Measurements from ENCODE around the gene IL1RL1. TPM values are rescaled to one million over a fixed set of nuclear protein-coding genes. Genes with fewer than 3 reads are reported as not detected.

Gene IL1RL1
- total and polyA plus RNA-seq, 5 donors = 1.5 to 28.8 (median 5.4) TPM

- Histone ChIP-seq H3K27me3 (ENCODE audit: control insufficient read depth, insufficient read depth) (peaks cover 4% of the 10 kb centered on the region), H3K4me1 (ENCODE audit: control insufficient read depth, insufficient read depth, low read length) (no peaks in the 10 kb centered on the region), H3K9me3 (ENCODE audit: control insufficient read depth, low read length) (no peaks in the 10 kb centered on the region), H3K27ac (ENCODE audit: low read length) (no peak overlapping the region), H3K4me3 (ENCODE audit: low read length) (no peak overlapping the region)
- intact Hi-C loops (cut with DNase I) = no loop called here
- no peak for ATAC-seq
- 96% methylated on average over 2 of the region's 2 CpGs for WGBS
- DNase-seq = no peak
Measured at GRCh38 chr2:102276549-102277201, 34.7 kb upstream of the IL1RL1 start.

- ATAC-seq = no peak
- H3K4me3 ChIP-seq (ENCODE audit: low read length) = no peak overlapping the region
- H3K4me1 ChIP-seq (ENCODE audit: control insufficient read depth, insufficient read depth, low read length) = no peaks in the 10 kb centered on the region
- no peaks in the 10 kb centered on the region for H3K9me3 ChIP-seq (ENCODE audit: control insufficient read depth, low read length)
- no peak overlapping the region for H3K27ac ChIP-seq (ENCODE audit: low read length)
- 96% methylated on average over 1 of the region's 1 CpG for WGBS
- peaks cover 4% of the 10 kb centered on the region for H3K27me3 ChIP-seq (ENCODE audit: control insufficient read depth, insufficient read depth)
- intact Hi-C loops (cut with DNase I) = no loop called here
- DNase-seq = no peak
Measured at GRCh38 chr2:102277202-102277700, 34.1 kb upstream of the IL1RL1 start.

GRCh38 chr2:102278720-102279390 is 32.5 kb upstream of the IL1RL1 start:
- 61% methylated on average over 3 of the region's 3 CpGs for WGBS
- intact Hi-C loops (cut with DNase I) = no loop called here
- no peak for DNase-seq
- H3K27ac ChIP-seq (ENCODE audit: low read length) = no peak overlapping the region
- H3K4me3 ChIP-seq (ENCODE audit: low read length) = no peak overlapping the region
- no peaks in the 10 kb centered on the region for H3K9me3 ChIP-seq (ENCODE audit: control insufficient read depth, low read length)
- H3K27me3 ChIP-seq (ENCODE audit: control insufficient read depth, insufficient read depth) = peaks cover 4% of the 10 kb centered on the region
- ATAC-seq = no peak
- H3K4me1 ChIP-seq (ENCODE audit: control insufficient read depth, insufficient read depth, low read length) = peaks cover 1% of the 10 kb centered on the region

GRCh38 chr2:102279391-102279735 is 32.0 kb upstream of the IL1RL1 start:
- intact Hi-C loops (cut with DNase I) = no loop called here
- WGBS = 83% methylated on average over 1 of the region's 1 CpG
- H3K9me3 ChIP-seq (ENCODE audit: control insufficient read depth, low read length) = no peaks in the 10 kb centered on the region
- no peak for ATAC-seq
- H3K4me1 ChIP-seq (ENCODE audit: control insufficient read depth, insufficient read depth, low read length) = peaks cover 1% of the 10 kb centered on the region
- DNase-seq = no peak
- peaks cover 4% of the 10 kb centered on the region for H3K27me3 ChIP-seq (ENCODE audit: control insufficient read depth, insufficient read depth)
- H3K27ac ChIP-seq (ENCODE audit: low read length) = no peak overlapping the region
- no peak overlapping the region for H3K4me3 ChIP-seq (ENCODE audit: low read length)

- no peaks in the 10 kb centered on the region for H3K27me3 ChIP-seq (ENCODE audit: control insufficient read depth, insufficient read depth)
- no peaks in the 10 kb centered on the region for H3K9me3 ChIP-seq (ENCODE audit: control insufficient read depth, low read length)
- H3K4me1 ChIP-seq (ENCODE audit: control insufficient read depth, insufficient read depth, low read length) = peaks cover 1% of the 10 kb centered on the region
- H3K4me3 ChIP-seq (ENCODE audit: low read length) = no peak overlapping the region
- 45% methylated on average over 2 of the region's 2 CpGs for WGBS
- H3K27ac ChIP-seq (ENCODE audit: low read length) = no peak overlapping the region
- intact Hi-C loops (cut with DNase I) = no loop called here
- ATAC-seq (peak in 1 of 2 donors; percentile 36), DNase-seq (no peak)
Measured at GRCh38 chr2:102282678-102283091, 28.7 kb upstream of the IL1RL1 start.

- no peak for DNase-seq
- Histone ChIP-seq H3K27ac (ENCODE audit: low read length) (no peak overlapping the region), H3K27me3 (ENCODE audit: control insufficient read depth, insufficient read depth) (no peaks in the 10 kb centered on the region), H3K9me3 (ENCODE audit: control insufficient read depth, low read length) (no peaks in the 10 kb centered on the region), H3K4me3 (ENCODE audit: low read length) (no peak overlapping the region), H3K4me1 (ENCODE audit: control insufficient read depth, insufficient read depth, low read length) (peaks cover 1% of the 10 kb centered on the region)
- no peak for ATAC-seq
- intact Hi-C loops (cut with DNase I) = no loop called here
- WGBS = 99% methylated on average over 1 of the region's 1 CpG
Measured at GRCh38 chr2:102283996-102284395, 27.4 kb upstream of the IL1RL1 start.

- H3K27me3 ChIP-seq (ENCODE audit: control insufficient read depth, insufficient read depth) = no peaks in the 10 kb centered on the region
- intact Hi-C loops (cut with DNase I) = no loop called here
- no peak overlapping the region for H3K27ac ChIP-seq (ENCODE audit: low read length)
- 95% methylated on average over 3 of the region's 3 CpGs for WGBS
- ATAC-seq (no peak), DNase-seq (no peak)
- H3K4me3 ChIP-seq (ENCODE audit: low read length) = no peak overlapping the region
- H3K9me3 ChIP-seq (ENCODE audit: control insufficient read depth, low read length) = no peaks in the 10 kb centered on the region
- peaks cover 1% of the 10 kb centered on the region for H3K4me1 ChIP-seq (ENCODE audit: control insufficient read depth, insufficient read depth, low read length)
Measured at GRCh38 chr2:102284611-102285010, 26.8 kb upstream of the IL1RL1 start.

GRCh38 chr2:102285368-102285767 is 26.0 kb upstream of the IL1RL1 start:
- H3K4me3 ChIP-seq (ENCODE audit: low read length) = no peak overlapping the region
- ATAC-seq (no peak), DNase-seq (no peak)
- no peak overlapping the region for H3K27ac ChIP-seq (ENCODE audit: low read length)
- peaks cover 1% of the 10 kb centered on the region for H3K4me1 ChIP-seq (ENCODE audit: control insufficient read depth, insufficient read depth, low read length)
- no peaks in the 10 kb centered on the region for H3K27me3 ChIP-seq (ENCODE audit: control insufficient read depth, insufficient read depth)
- intact Hi-C loops (cut with DNase I) = no loop called here
- no peaks in the 10 kb centered on the region for H3K9me3 ChIP-seq (ENCODE audit: control insufficient read depth, low read length)
- 89% methylated on average over 2 of the region's 2 CpGs for WGBS

GRCh38 chr2:102286041-102286440 is 25.3 kb upstream of the IL1RL1 start:
- Histone ChIP-seq H3K4me1 (ENCODE audit: control insufficient read depth, insufficient read depth, low read length) (peaks cover 1% of the 10 kb centered on the region), H3K27ac (ENCODE audit: low read length) (no peak overlapping the region), H3K9me3 (ENCODE audit: control insufficient read depth, low read length) (no peaks in the 10 kb centered on the region), H3K4me3 (ENCODE audit: low read length) (no peak overlapping the region), H3K27me3 (ENCODE audit: control insufficient read depth, insufficient read depth) (no peaks in the 10 kb centered on the region)
- DNase-seq (no peak), ATAC-seq (no peak)
- 49% methylated on average over 3 of the region's 3 CpGs for WGBS
- intact Hi-C loops (cut with DNase I) = no loop called here

GRCh38 chr2:102289129-102289528 is 22.2 kb upstream of the IL1RL1 start:
- no peak for ATAC-seq
- no peaks in the 10 kb centered on the region for H3K27me3 ChIP-seq (ENCODE audit: control insufficient read depth, insufficient read depth)
- 90% methylated on average over 5 of the region's 5 CpGs for WGBS

GRCh38 chr2:102290594-102290993 is 20.8 kb upstream of the IL1RL1 start:
- intact Hi-C loops (cut with DNase I) = no loop called here

More at GRCh38 chr2:102289129-102289528, 22.2 kb upstream of the IL1RL1 start:
- DNase-seq = no peak
- intact Hi-C loops (cut with DNase I) = no loop called here
- no peaks in the 10 kb centered on the region for H3K9me3 ChIP-seq (ENCODE audit: control insufficient read depth, low read length)
- H3K4me3 ChIP-seq (ENCODE audit: low read length) = no peak overlapping the region
- H3K27ac ChIP-seq (ENCODE audit: low read length) = no peak overlapping the region
- H3K4me1 ChIP-seq (ENCODE audit: control insufficient read depth, insufficient read depth, low read length) = no peaks in the 10 kb centered on the region

More at GRCh38 chr2:102290594-102290993, 20.8 kb upstream of the IL1RL1 start:
- no peaks in the 10 kb centered on the region for H3K9me3 ChIP-seq (ENCODE audit: control insufficient read depth, low read length)
- DNase-seq (no peak), ATAC-seq (no peak)
- H3K27ac ChIP-seq (ENCODE audit: low read length) = no peak overlapping the region
- H3K4me3 ChIP-seq (ENCODE audit: low read length) = no peak overlapping the region
- no peaks in the 10 kb centered on the region for H3K4me1 ChIP-seq (ENCODE audit: control insufficient read depth, insufficient read depth, low read length)
- H3K27me3 ChIP-seq (ENCODE audit: control insufficient read depth, insufficient read depth) = no peaks in the 10 kb centered on the region

Data from right cardiac atrium (tissue), 5 donors.